Thyroid gland (tissue), 4 donors: ENCODE measurements around the gene ESYT2.

Source experiments
- POLR2A ChIP-seq, 2 donors: fragments of 450-650 bp; IDR thresholded peaks; one replicate each; pipeline ENCODE4 v1.6.1; 2017; ENCODE audit warnings: antibody characterized with exemption in 2 of 2, mild to moderate bottlenecking in 2 of 2, moderate library complexity in 1 of 2
- TF ChIP-seq, protein P1 (sequence below), 6 experiments: fragments of 200-600 bp in 3 of 6; fragments of 450-650 bp in 3 of 6; sonication (generic) in 3 of 6; IDR thresholded peaks; one replicate each; pipeline ENCODE4 v1.5.1; 2016 to 2019; ENCODE audit warnings: antibody characterized with exemption in 6 of 6, mild to moderate bottlenecking in 2 of 6, inconsistent platforms in 1 of 6, moderate library complexity in 1 of 6

DNA sequence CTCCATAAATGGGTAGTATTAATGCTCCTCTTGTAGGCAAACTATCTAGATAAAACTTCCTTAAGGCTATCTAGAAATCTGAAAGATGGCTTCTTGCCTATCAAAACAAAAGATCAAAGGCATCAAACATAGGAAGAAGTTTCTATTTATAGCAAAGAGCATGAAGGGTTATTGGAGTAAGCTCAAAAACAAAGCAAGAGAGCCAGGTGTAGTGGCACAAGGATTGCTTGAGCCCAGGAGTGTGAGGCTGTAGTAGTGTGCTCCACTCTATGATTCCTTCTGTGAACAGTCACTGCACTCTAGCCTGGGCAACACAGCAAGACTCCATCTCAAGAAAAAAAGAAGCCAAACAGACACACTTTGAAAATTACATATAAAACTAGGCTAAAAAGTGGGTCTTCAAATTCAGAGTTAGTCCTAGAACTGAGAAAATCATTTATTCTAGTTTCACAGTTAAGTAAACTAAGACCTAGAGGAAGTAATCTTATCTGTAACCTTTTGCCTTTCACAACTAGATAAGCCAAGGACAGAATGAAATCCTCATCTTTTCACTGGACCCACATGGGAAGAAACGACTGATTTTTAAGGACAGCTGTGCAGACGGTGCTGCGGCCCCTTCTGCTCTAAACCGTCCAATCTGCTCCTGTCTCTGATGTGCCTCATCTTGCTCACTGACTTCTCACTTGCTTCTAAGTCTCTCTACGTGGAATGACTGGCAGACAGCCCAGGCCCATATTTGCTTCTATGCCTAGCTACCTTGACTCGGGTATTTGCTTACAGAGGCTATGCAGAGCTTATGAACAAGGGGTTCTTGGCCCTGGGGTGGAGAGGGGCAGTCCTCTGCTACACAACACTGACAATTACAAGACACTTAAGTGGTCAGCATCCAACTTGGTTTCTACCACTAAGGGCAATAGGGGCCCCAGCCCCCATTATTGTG, 50.0 kb downstream of the ESYT2 start:
- no peak for TF ChIP-seq POLR2A (IDR thresholded peaks at IDR 0.05)
- TF ChIP-seq, protein P1, sequence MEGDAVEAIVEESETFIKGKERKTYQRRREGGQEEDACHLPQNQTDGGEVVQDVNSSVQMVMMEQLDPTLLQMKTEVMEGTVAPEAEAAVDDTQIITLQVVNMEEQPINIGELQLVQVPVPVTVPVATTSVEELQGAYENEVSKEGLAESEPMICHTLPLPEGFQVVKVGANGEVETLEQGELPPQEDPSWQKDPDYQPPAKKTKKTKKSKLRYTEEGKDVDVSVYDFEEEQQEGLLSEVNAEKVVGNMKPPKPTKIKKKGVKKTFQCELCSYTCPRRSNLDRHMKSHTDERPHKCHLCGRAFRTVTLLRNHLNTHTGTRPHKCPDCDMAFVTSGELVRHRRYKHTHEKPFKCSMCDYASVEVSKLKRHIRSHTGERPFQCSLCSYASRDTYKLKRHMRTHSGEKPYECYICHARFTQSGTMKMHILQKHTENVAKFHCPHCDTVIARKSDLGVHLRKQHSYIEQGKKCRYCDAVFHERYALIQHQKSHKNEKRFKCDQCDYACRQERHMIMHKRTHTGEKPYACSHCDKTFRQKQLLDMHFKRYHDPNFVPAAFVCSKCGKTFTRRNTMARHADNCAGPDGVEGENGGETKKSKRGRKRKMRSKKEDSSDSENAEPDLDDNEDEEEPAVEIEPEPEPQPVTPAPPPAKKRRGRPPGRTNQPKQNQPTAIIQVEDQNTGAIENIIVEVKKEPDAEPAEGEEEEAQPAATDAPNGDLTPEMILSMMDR (IDR thresholded peaks at IDR 0.05): no peak
